ENCODE results near the gene ZNF497. TPM values are rescaled to one million over a fixed set of nuclear protein-coding genes. Genes with fewer than 3 reads are reported as not detected.

ZNF497 gene
- total and polyA plus RNA-seq, 2 of the 8 experiments (the other 6 are each of a cell fraction or from before 2014, with no cell fraction given), result 0.93 to 1.4 TPM

DNA sequence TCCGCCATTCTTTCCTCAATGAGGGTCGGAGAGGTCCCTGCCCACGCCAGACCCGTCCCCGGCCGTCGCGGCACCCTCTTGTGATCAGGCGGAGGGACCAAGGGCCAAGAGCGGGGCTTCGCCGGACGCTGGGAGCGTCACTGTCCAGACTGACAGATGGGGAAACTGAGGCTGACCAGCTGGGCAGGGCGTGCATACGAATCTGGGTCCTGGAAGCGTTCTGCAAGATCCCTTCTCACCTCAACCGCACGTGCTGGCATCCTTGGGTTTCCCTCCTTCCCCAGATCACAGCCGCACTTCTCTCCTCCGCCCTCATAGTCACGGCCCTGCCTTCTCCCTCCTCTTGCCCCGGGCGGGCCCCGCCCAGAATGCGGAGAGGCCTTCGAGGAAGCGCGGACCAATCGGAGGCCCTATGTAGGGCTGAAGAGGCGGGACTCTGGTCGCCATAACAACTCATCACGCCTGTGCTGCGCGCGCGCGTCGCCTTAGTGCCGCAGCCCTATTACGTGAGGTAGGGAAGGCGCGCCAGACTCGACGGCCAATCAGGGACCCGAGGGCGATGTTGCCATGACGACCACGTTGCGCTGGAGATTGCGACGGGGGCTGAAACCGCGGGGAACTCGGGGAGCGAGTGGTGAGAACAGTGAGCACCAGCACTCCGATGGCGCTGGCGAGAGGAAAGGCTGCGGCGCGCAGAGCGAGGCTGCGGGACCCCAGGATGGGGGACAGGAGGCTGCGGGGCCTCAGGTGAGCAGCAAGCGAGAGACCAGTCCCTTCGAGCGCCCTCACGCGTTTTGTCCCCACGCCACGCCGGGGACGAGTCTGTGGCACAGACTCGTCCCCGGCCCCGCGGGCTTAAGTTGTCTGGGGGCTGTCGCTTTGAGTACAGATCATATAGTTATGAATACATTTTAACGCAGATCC lies 38.6 kb upstream of the ZNF497 start (continued):
- TF ChIP-seq CBX5 (IDR thresholded peaks at IDR 0.05; ENCODE audit: low read depth, low read length) (no peak), GTF2F1 (IDR thresholded peaks at IDR 0.05; ENCODE audit: borderline replicate concordance, low read depth, low read length) (no peak), HDAC6 (IDR thresholded peaks at IDR 0.05; ENCODE audit: low read depth, low read length) (no peak), FOSL1 (IDR thresholded peaks at IDR 0.05; ENCODE audit: insufficient read depth, low read depth, low read length) (no peak)

All from H1 (cell line).